GM21717 (cell line): ENCODE results near the gene LINGO1.

Experiments
- ATAC-seq: cut with Tn5 transposase; IDR thresholded peaks from one replicate; pipeline ENCODE4 v1.9.1; 2021; ENCODE audit warnings: mild to moderate bottlenecking, moderate library complexity; ENCODE audit not compliant: unreplicated experiment

The LINGO1 gene

GRCh38 chr15:77632534-77633133 lies at the start of gene LINGO1:
Gene LINGO1 (minus strand): TSS chr15:77632912. CDS start chr15:77632315, 597 bp downstream.
- ATAC-seq = no peak

GRCh38 chr15:77681362-77681761 lies 48.6 kb upstream of the LINGO1 start:
- ATAC-seq = no peak

- no peak for ATAC-seq
These were observed 44.1 kb upstream of the LINGO1 start for GRCh38 chr15:77676569-77677375.

- ATAC-seq = no peak
These were observed 43.2 kb upstream of the LINGO1 start for GRCh38 chr15:77675806-77676415.

- no peak for ATAC-seq
These were observed 41.6 kb upstream of the LINGO1 start for GRCh38 chr15:77674327-77674726.

- ATAC-seq = no peak
These were observed 41.2 kb upstream of the LINGO1 start for GRCh38 chr15:77673866-77674265.

- no peak for ATAC-seq
These were observed 39.4 kb upstream of the LINGO1 start for GRCh38 chr15:77672135-77672534.

GRCh38 chr15:77671362-77672056 lies 38.8 kb upstream of the LINGO1 start:
- no peak for ATAC-seq

- ATAC-seq = no peak
These were observed 38.0 kb upstream of the LINGO1 start for GRCh38 chr15:77670558-77671361.

GRCh38 chr15:77669896-77670295 lies 37.2 kb upstream of the LINGO1 start:
- no peak for ATAC-seq

GRCh38 chr15:77667338-77668234 lies 34.9 kb upstream of the LINGO1 start:
- no peak for ATAC-seq

- no peak for ATAC-seq
These were observed 33.6 kb upstream of the LINGO1 start for GRCh38 chr15:77666296-77666660.

- ATAC-seq = no peak
These were observed 33.0 kb upstream of the LINGO1 start for GRCh38 chr15:77665530-77666295.

GRCh38 chr15:77664428-77664827 lies 31.7 kb upstream of the LINGO1 start:
- ATAC-seq = no peak

GRCh38 chr15:77663256-77663655 lies 30.5 kb upstream of the LINGO1 start:
- no peak for ATAC-seq

GRCh38 chr15:77659350-77660321 lies 26.9 kb upstream of the LINGO1 start:
- no peak for ATAC-seq

- ATAC-seq = no peak
These were observed 25.6 kb upstream of the LINGO1 start for GRCh38 chr15:77658304-77658703.
